ENCODE data around the gene ZC3HAV1L.
"Not testable (repeated sequence)": the region's sequence is repeated elsewhere in the genome, so short reads cannot be mapped to it uniquely, and the experiment has no call there.

ZC3HAV1L gene

GRCh38 chr7:138981332-138982203 lies 54.3 kb downstream of the ZC3HAV1L start, which contains the start of gene KIAA1549:
TSS of gene KIAA1549 (minus strand) at chr7:138981389. CDS start at chr7:138981269, 120 bp downstream.
- Histone ChIP-seq H3K27ac (ENCODE audit: low read depth, low read length) (no peak within 1 kb of the TSS), H3K36me3 (ENCODE audit: control insufficient read depth, insufficient read depth, low read length) (no peaks in the 10 kb centered on the region), H3K4me3 (ENCODE audit: low read length) (peak within 1 kb of the TSS; percentile 62), H3K4me1 (ENCODE audit: control insufficient read depth, insufficient read depth, low read length) (peaks cover 7% of the 10 kb centered on the region), H3K27me3 (ENCODE audit: control insufficient read depth, insufficient read depth, low read length) (no peaks in the 10 kb centered on the region), H3K9ac (ENCODE audit: low read length) (no peak within 1 kb of the TSS)

DNA sequence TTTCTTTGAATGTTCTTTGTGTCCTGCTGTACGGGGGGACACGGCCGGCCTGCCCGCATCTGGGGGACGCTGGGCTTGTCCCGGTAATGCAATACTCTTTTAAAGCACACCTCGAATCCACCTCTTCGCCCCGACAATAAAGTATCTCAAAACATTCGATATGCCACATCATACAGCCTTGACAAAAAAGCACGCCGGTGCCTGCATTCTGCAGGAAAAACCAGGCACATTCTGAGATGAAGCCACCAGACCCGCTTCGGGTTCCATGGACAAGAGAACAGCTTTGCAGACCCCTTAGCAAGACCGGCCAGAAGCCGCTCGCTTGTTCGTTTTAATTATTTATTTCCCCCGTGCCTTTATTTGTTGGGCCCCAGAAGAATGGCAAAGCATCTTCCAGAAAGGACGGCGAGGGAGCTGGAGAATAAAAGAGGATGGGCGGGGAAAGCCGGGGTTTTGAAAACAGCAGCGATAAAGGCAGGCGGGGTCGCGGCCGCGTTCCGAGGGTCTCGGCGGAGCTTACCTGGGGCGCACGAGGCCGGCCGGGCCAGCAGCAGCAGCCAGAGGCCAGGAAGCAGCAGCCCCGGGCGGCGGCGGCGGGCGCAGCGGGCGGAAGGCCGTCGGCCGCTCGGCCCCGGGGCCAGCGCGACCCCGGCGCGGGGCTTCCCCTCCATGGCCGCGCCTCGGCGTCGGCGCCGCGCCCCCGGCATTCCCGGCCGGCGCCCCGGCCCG lies 55.1 kb downstream of the ZC3HAV1L start:
- no peak overlapping the region for H3K9ac ChIP-seq (ENCODE audit: low read length)

GRCh38 chr7:138979988-138980562 lies 55.8 kb downstream of the ZC3HAV1L start:
- H3K4me1 ChIP-seq (ENCODE audit: control insufficient read depth, insufficient read depth, low read length): peaks cover 7% of the 10 kb centered on the region
- H3K27ac ChIP-seq (ENCODE audit: low read depth, low read length): no peak overlapping the region
- no peaks in the 10 kb centered on the region for H3K27me3 ChIP-seq (ENCODE audit: control insufficient read depth, insufficient read depth, low read length)
- H3K4me3 ChIP-seq (ENCODE audit: low read length): peak overlapping the region; percentile 59
- no peak overlapping the region for H3K9ac ChIP-seq (ENCODE audit: low read length)
- no peaks in the 10 kb centered on the region for H3K36me3 ChIP-seq (ENCODE audit: control insufficient read depth, insufficient read depth, low read length)

More for the DNA sequence above, 55.1 kb downstream of the ZC3HAV1L start:
- no peaks in the 10 kb centered on the region for H3K27me3 ChIP-seq (ENCODE audit: control insufficient read depth, insufficient read depth, low read length)
- no peaks in the 10 kb centered on the region for H3K36me3 ChIP-seq (ENCODE audit: control insufficient read depth, insufficient read depth, low read length)
- H3K27ac ChIP-seq (ENCODE audit: low read depth, low read length): no peak overlapping the region
- peaks cover 7% of the 10 kb centered on the region for H3K4me1 ChIP-seq (ENCODE audit: control insufficient read depth, insufficient read depth, low read length)
- peak overlapping the region; percentile 59 for H3K4me3 ChIP-seq (ENCODE audit: low read length)

DNA sequence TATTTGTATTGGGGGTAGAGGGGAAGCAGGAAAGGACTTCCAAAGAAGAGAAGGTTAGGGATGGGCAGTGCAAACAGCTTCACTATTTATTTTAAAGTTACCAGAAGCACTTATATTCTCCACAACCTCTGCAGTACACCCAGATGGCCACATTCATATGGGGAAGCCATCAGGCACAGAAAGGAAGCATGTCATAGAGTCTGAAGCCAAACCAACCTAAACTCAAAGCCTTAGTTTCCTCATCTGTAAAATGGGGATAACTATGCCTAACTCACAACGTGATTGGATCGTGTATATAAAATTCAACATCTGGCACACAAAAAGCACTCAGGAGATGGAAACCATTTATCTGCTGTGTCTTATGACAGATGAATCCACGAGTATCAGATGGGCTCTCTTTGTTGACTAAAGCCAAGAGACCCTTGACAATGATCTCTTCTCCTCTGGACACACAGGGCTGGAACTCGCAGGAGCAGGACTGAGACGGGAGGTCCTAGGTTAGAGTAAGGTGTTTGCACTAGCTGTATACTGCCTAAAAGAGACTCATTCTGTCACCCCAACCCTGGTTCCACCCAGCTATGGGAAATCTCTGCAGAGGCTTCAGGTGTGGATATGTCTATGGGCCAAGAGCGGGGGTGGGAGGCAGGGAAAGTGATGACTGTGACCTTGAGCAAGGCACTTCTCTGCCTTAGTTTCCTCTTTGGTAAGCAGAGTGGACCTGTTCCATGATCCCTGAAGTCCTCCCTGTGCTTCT lies 56.4 kb downstream of the ZC3HAV1L start:
- no peak overlapping the region for H3K9ac ChIP-seq (ENCODE audit: low read length)
- H3K27me3 ChIP-seq (ENCODE audit: control insufficient read depth, insufficient read depth, low read length): no peaks in the 10 kb centered on the region
- no peaks in the 10 kb centered on the region for H3K36me3 ChIP-seq (ENCODE audit: control insufficient read depth, insufficient read depth, low read length)
- no peak overlapping the region for H3K4me3 ChIP-seq (ENCODE audit: low read length)
- no peak overlapping the region for H3K27ac ChIP-seq (ENCODE audit: low read depth, low read length)
- peaks cover 7% of the 10 kb centered on the region for H3K4me1 ChIP-seq (ENCODE audit: control insufficient read depth, insufficient read depth, low read length)

GRCh38 chr7:138978541-138979184 lies 57.2 kb downstream of the ZC3HAV1L start:
- Histone ChIP-seq H3K4me3 (ENCODE audit: low read length) (no peak overlapping the region), H3K27ac (ENCODE audit: low read depth, low read length) (no peak overlapping the region), H3K4me1 (ENCODE audit: control insufficient read depth, insufficient read depth, low read length) (peaks cover 7% of the 10 kb centered on the region), H3K27me3 (ENCODE audit: control insufficient read depth, insufficient read depth, low read length) (no peaks in the 10 kb centered on the region), H3K36me3 (ENCODE audit: control insufficient read depth, insufficient read depth, low read length) (no peaks in the 10 kb centered on the region), H3K9ac (ENCODE audit: low read length) (no peak overlapping the region)

DNA sequence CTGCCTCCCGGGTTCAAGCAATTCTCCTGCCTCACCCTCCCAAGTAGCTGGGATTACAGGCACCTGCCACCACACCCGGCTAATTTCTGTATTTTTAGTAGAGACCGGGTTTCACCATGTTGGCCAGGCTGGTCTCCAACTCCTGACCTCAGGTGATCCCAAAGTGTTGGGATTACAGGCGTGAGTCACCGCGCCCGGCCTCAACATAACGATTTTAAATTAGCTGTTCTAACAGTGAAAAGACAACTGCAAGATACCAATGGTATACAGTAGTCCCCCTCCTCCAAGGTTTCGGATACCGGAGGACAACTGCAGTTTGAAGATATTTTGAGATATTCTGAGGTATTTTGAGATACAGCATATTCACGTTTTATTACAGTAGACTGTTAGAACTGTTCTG lies 59.7 kb downstream of the ZC3HAV1L start:
- not testable (repeated sequence) for H3K4me3 ChIP-seq (ENCODE audit: low read length); H3K4me1 ChIP-seq (ENCODE audit: control insufficient read depth, insufficient read depth, low read length); H3K27ac ChIP-seq (ENCODE audit: low read depth, low read length); H3K9ac ChIP-seq (ENCODE audit: low read length); H3K36me3 ChIP-seq (ENCODE audit: control insufficient read depth, insufficient read depth, low read length); H3K27me3 ChIP-seq (ENCODE audit: control insufficient read depth, insufficient read depth, low read length)
